ENCODE results near the gene ZNF587B.
"Not testable (repeated sequence)": the region's sequence is repeated elsewhere in the genome, so short reads cannot be mapped to it uniquely, and the experiment has no call there.

ZNF587B gene

DNA sequence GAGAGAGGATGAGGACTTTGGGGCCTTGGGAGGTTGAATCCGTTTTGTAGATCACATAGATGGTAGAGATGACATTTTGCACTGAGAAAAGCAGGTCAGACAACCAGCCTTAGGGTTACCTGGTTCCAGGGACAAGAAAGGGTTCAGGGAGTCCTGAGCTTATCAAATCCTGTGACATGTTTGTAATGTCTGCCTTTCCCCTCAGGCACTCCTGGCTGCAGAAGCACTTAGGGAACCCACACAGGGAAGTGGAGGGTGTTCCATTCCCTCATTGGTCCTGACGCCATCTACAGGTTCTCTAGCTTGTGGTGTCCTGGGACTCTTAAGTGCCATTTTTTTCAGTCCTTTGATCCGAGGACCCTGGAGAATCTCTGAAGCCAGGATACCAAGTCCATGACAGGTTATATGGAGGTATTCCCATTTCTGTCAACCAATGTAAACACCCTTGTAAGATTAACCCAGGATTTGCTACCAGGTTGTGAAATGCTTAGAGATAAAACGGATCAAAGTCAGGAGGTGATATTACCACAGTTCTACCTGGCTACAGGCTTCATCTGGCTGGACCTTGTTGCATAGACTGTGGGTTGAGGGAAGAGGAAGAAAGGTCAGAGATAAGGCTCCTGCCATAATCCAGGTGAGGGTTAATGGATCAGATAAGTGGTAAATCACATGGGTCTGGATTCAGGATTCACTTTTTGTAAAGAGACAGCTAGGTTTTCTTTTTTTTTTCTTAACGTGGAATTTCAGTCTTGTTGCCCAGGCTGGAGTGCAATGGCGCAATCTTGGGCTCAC, 21.9 kb downstream of the ZNF587B start:
- DNase-seq; in situ Hi-C loops (cut with MboI; ENCODE audit: low pct_unique_long_range_greater_than_20kb, low sequenced_read_pairs): not testable (repeated sequence)

GRCh38 chr19:57854117-57854516, 24.0 kb downstream of the ZNF587B start:
- in situ Hi-C loops (cut with MboI; ENCODE audit: low pct_unique_long_range_greater_than_20kb, low sequenced_read_pairs) = not testable (repeated sequence)

DNA sequence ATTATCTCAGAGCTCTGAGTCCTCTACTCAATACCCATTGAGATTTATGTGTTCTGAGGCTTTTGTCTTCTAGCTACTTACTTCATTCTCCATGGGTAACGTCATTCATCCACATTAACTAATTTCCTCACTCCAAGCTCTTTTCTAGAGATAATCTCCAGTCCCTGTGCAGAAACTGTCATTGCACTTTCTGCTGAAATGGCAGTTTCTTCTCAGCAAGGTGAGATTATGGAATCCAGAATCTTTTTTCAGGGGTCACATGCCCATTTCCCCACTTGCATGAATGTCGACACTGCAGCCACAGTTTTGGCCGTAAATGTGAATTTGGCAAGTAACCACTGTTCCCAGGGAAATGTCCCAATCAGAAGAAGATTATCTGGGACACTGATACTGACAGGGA, 32.3 kb downstream of the ZNF587B start:
- DNase-seq; in situ Hi-C loops (cut with MboI; ENCODE audit: low pct_unique_long_range_greater_than_20kb, low sequenced_read_pairs): not testable (repeated sequence)

More at GRCh38 chr19:57854117-57854516, 24.0 kb downstream of the ZNF587B start:
- not testable (repeated sequence) for DNase-seq

DNA sequence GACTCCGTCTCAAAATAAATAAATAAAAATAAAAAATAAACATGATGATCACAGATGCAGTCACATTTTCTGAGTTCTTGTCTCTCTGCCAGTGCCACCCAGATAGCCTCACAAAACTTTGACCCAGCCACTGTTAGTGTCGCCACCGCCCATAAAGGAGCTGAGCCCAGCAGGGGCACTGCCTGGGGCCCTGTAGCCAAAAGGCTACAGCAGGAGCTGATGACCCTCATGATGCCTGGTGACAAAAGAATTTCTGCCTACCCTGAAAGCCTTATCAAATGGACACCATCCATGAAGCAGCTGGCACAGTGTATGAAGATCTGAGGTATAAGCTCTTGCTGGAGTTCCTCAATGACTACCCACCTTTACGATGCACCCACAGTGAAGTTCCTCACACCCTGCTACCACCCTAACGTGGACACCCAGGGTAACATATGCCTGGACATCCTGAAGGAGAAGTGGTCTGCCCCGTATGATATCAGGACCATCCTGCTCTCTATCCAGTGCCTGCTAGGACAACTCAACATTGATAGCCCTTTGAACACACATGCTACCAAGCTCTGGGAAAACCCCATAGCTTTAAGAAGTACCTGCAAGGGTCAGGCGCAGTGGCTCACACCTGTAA, 37.9 kb downstream of the ZNF587B start:
- in situ Hi-C loops (cut with MboI; ENCODE audit: low pct_unique_long_range_greater_than_20kb, low sequenced_read_pairs) = no loop called here
- DNase-seq = no peak

- in situ Hi-C loops (cut with MboI; ENCODE audit: low pct_unique_long_range_greater_than_20kb, low sequenced_read_pairs) = not testable (repeated sequence)
These were observed 39.6 kb downstream of the ZNF587B start for GRCh38 chr19:57869655-57870054.

GRCh38 chr19:57870225-57870624, 40.1 kb downstream of the ZNF587B start:
- in situ Hi-C loops (cut with MboI; ENCODE audit: low pct_unique_long_range_greater_than_20kb, low sequenced_read_pairs) = no loop called here
- no peak for DNase-seq

More at GRCh38 chr19:57869655-57870054, 39.6 kb downstream of the ZNF587B start:
- DNase-seq = not testable (repeated sequence)

DNA sequence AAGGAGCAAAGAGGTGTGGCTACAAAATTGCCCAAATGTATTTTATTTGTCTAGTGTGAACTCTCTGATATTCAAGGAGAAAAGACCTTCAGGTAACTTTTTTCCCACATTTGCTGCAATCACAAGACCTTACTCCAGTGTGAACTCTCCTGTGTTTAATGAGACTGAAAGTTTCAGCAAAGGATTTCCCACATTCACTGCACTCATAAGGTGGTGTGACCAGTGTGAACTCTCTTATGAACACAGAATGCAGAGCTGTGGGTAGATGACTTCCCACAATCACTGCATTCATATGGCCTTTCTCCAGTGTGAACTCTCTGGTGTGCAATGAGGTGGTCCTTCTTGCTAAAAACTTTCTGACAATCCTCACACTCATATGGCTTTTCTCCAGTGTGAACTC, 42.4 kb downstream of the ZNF587B start:
- DNase-seq = no peak
- in situ Hi-C loops (cut with MboI; ENCODE audit: low pct_unique_long_range_greater_than_20kb, low sequenced_read_pairs) = no loop called here

- DNase-seq; in situ Hi-C loops (cut with MboI; ENCODE audit: low pct_unique_long_range_greater_than_20kb, low sequenced_read_pairs): not testable (repeated sequence)
These were observed 44.0 kb downstream of the ZNF587B start for GRCh38 chr19:57873883-57874799.

- in situ Hi-C loops (cut with MboI; ENCODE audit: low pct_unique_long_range_greater_than_20kb, low sequenced_read_pairs) = no loop called here
- no peak for DNase-seq
These were observed 55.9 kb downstream of the ZNF587B start for GRCh38 chr19:57886046-57886445.

GRCh38 chr19:57887195-57887941, 57.3 kb downstream of the ZNF587B start:
- DNase-seq = no peak
- in situ Hi-C loops (cut with MboI; ENCODE audit: low pct_unique_long_range_greater_than_20kb, low sequenced_read_pairs) = no loop called here

- no peak for DNase-seq
These were observed 58.0 kb downstream of the ZNF587B start for GRCh38 chr19:57888107-57888559.

DNA sequence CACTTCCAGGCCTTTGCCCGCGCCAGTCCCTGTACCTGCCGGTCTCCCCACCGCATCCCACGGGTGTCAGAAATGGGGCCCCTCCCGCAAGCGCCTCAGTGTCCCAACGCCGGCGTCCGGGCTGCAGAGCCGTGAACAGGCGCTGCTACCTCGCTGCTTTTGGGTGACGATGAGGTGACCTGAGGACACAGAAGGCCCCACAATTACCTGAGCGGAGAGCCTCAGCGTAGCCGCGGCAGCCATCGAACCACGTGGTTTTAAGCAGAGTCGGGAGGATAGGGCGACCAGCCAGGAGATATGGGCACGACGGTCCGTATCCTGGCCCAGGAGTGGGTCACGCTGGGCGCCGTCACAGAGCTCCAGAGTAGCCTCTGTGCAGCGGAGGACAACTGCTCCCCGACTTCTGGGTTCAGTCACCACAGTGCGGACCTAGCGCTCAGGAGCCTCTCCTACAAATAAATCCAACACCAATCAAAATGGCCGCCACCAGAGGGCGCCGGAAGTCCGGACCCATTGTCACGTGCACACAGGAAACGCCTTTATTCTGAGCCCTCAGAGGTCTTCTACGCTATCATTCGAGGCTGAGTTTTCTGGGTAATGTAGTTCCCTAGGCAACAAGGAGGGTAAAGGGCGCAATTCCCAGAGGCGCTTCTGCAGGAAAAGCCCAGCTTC, 58.6 kb downstream of the ZNF587B start, which contains the start of gene ZNF814:
TSS of gene ZNF814 (minus strand) at position 478 of the 672 bp plus-strand sequence. CDS start at position 243, 235 bp downstream.
- DNase-seq = no peak
- in situ Hi-C loops (cut with MboI; ENCODE audit: low pct_unique_long_range_greater_than_20kb, low sequenced_read_pairs) = no loop called here

More at GRCh38 chr19:57888107-57888559, 58.0 kb downstream of the ZNF587B start:
- in situ Hi-C loops (cut with MboI; ENCODE audit: low pct_unique_long_range_greater_than_20kb, low sequenced_read_pairs) = no loop called here

- DNase-seq; in situ Hi-C loops (cut with MboI; ENCODE audit: low pct_unique_long_range_greater_than_20kb, low sequenced_read_pairs): not testable (repeated sequence)
These were observed 60.6 kb downstream of the ZNF587B start for GRCh38 chr19:57890706-57891105.

Measured in KBM-7 (cell line).